Esophagus squamous epithelium (tissue), 4 donors: ENCODE measurements around the gene CCT4.
"Not testable (repeated sequence)": the region's sequence is repeated elsewhere in the genome, so short reads cannot be mapped to it uniquely, and the experiment has no call there.

Experiments used
- CTCF ChIP-seq, 6 experiments: fragments of 450-650 bp in 4 of 6; fragments of 200-600 bp in 2 of 6; sonication (generic) in 2 of 6; IDR thresholded peaks; one replicate each; pipeline ENCODE4 v1.5.1; 2016 to 2019; ENCODE audit warnings: antibody characterized with exemption in 6 of 6, mild to moderate bottlenecking in 4 of 6, moderate library complexity in 4 of 6
- POLR2A ChIP-seq, 4 donors: fragments of 450-650 bp; IDR thresholded peaks; one replicate each; pipeline ENCODE4 v1.6.1; 2017; ENCODE audit warnings: antibody characterized with exemption in 4 of 4, mild to moderate bottlenecking in 4 of 4, moderate library complexity in 3 of 4

GRCh38 chr2:61914794-61915193, 26.3 kb upstream of the CCT4 start:
- not testable (repeated sequence) for TF ChIP-seq POLR2A, CTCF (IDR thresholded peaks at IDR 0.05)
